Vagina (tissue), 2 donors: ENCODE measurements around the gene EIF1AX.

ENCODE experiments used
- CTCF ChIP-seq, 3 experiments: fragments of 450-650 bp in 2 of 3; fragments of 200-600 bp in 1 of 3; sonication (generic) in 1 of 3; IDR thresholded peaks; one replicate each; pipeline ENCODE4 v1.5.1; 2017 to 2019; ENCODE audit warnings: antibody characterized with exemption in 3 of 3, mild to moderate bottlenecking in 2 of 3, moderate library complexity in 2 of 3
- POLR2A ChIP-seq, 2 donors: fragments of 450-650 bp; IDR thresholded peaks; one replicate each; pipeline ENCODE4 v1.6.1; 2017; ENCODE audit warnings: antibody characterized with exemption in 2 of 2, mild to moderate bottlenecking in 2 of 2, moderate library complexity in 2 of 2

GRCh38 chrX:20135944-20136343 lies 5.7 kb downstream of the EIF1AX start:
- TF ChIP-seq CTCF (IDR thresholded peaks at IDR 0.05) (no peak), POLR2A (IDR thresholded peaks at IDR 0.05) (no peak)
